ENCODE results near the gene RCL1. TPM values are rescaled to one million over a fixed set of nuclear protein-coding genes. Genes with fewer than 3 reads are reported as not detected.

RCL1 gene
- total and polyA plus RNA-seq, 2 donors: 19.6 to 24.0 TPM

- no peak for DNase-seq (ENCODE audit: low read depth in 6 of 9, low spot score in 9 of 9)
- WGBS: 97% methylated on average over 4 of the region's 4 CpGs
- peaks cover 3 to 17% of the 10 kb centered on the region in 2 donors for H3K36me3 ChIP-seq (ENCODE audit: control insufficient read depth in 2 of 2, insufficient read depth in 2 of 2, low read length in 1 of 2)
- H3K27ac ChIP-seq (ENCODE audit: low read depth in 1 of 2, low read length in 1 of 2): no peak overlapping the region
- no peak overlapping the region for H3K4me3 ChIP-seq (ENCODE audit: low read length in 2 of 2)
- H3K27me3 ChIP-seq (ENCODE audit: control insufficient read depth in 2 of 2, insufficient read depth in 1 of 2, low read length in 1 of 2): no peaks in the 10 kb centered on the region
- H3K9me3 ChIP-seq (ENCODE audit: control insufficient read depth in 2 of 2, insufficient read depth in 1 of 2, low read length in 1 of 2): no peaks in the 10 kb centered on the region
- H3K4me1 ChIP-seq (ENCODE audit: control insufficient read depth in 2 of 2, insufficient read depth in 2 of 2, low read length in 2 of 2): peaks cover 0 to 2% of the 10 kb centered on the region in 2 donors
Observed at GRCh38 chr9:4840018-4840417, 47.3 kb downstream of the RCL1 start.

DNA sequence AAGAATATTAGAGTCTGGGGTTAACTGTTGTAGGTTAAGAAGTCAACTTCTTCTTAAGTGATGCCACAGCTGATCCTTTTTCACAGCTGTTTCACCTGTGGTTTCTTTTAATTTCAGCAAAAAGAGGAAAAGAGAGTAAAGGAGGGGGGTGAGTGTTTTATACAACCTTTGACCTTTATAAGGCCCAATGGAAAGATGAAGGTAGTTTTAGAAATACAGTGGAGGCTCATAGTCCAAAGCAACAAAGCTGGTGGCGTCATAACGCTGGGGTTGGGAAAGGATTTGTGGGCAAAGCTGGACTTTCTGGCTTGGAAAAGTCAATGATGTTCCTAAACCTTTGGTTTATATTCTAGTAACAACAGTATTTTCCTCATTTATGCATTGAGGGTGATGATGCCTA is 49.5 kb downstream of the RCL1 start:
- Histone ChIP-seq H3K36me3 (ENCODE audit: control insufficient read depth in 2 of 2, insufficient read depth in 2 of 2, low read length in 1 of 2) (peaks cover 4 to 17% of the 10 kb centered on the region in 2 donors), H3K4me3 (ENCODE audit: low read length in 2 of 2) (no peak overlapping the region), H3K4me1 (ENCODE audit: control insufficient read depth in 2 of 2, insufficient read depth in 2 of 2, low read length in 2 of 2) (peaks cover 0 to 2% of the 10 kb centered on the region in 2 donors), H3K27ac (ENCODE audit: low read depth in 1 of 2, low read length in 1 of 2) (no peak overlapping the region), H3K9me3 (ENCODE audit: control insufficient read depth in 2 of 2, insufficient read depth in 1 of 2, low read length in 1 of 2) (no peaks in the 10 kb centered on the region), H3K27me3 (ENCODE audit: control insufficient read depth in 2 of 2, insufficient read depth in 1 of 2, low read length in 1 of 2) (no peaks in the 10 kb centered on the region)
- no peak for DNase-seq (ENCODE audit: low read depth in 6 of 9, low spot score in 9 of 9)
- 98% methylated on average over 2 of the region's 2 CpGs for WGBS

DNA sequence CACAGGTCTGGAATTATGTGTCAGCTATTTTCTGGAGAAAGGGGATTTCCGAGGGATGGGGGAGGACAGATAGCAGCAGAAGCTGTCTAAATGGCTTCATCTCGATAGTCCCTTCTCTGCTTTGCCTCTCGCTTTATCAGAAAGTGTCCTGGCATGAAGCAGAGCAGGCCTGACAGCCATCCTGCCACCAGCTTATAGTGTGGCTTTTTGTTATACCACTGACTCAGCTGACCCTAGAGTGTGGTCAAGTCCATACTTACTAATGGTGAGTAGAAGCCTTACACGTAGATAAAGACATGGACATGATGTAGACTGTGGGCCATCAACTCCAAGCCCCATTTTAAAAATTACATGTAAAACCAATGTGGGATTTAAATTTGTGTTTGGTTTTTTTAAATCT is 50.0 kb downstream of the RCL1 start:
- Histone ChIP-seq H3K4me1 (ENCODE audit: control insufficient read depth in 2 of 2, insufficient read depth in 2 of 2, low read length in 2 of 2) (peaks cover 0 to 2% of the 10 kb centered on the region in 2 donors), H3K9me3 (ENCODE audit: control insufficient read depth in 2 of 2, insufficient read depth in 1 of 2, low read length in 1 of 2) (no peaks in the 10 kb centered on the region), H3K27me3 (ENCODE audit: control insufficient read depth in 2 of 2, insufficient read depth in 1 of 2, low read length in 1 of 2) (no peaks in the 10 kb centered on the region), H3K36me3 (ENCODE audit: control insufficient read depth in 2 of 2, insufficient read depth in 2 of 2, low read length in 1 of 2) (peaks cover 4 to 17% of the 10 kb centered on the region in 2 donors), H3K27ac (ENCODE audit: low read depth in 1 of 2, low read length in 1 of 2) (no peak overlapping the region), H3K4me3 (ENCODE audit: low read length in 2 of 2) (no peak overlapping the region)
- DNase-seq (ENCODE audit: low read depth in 6 of 9, low spot score in 9 of 9): no peak
- WGBS: 98% methylated on average over 4 of the region's 4 CpGs

DNA sequence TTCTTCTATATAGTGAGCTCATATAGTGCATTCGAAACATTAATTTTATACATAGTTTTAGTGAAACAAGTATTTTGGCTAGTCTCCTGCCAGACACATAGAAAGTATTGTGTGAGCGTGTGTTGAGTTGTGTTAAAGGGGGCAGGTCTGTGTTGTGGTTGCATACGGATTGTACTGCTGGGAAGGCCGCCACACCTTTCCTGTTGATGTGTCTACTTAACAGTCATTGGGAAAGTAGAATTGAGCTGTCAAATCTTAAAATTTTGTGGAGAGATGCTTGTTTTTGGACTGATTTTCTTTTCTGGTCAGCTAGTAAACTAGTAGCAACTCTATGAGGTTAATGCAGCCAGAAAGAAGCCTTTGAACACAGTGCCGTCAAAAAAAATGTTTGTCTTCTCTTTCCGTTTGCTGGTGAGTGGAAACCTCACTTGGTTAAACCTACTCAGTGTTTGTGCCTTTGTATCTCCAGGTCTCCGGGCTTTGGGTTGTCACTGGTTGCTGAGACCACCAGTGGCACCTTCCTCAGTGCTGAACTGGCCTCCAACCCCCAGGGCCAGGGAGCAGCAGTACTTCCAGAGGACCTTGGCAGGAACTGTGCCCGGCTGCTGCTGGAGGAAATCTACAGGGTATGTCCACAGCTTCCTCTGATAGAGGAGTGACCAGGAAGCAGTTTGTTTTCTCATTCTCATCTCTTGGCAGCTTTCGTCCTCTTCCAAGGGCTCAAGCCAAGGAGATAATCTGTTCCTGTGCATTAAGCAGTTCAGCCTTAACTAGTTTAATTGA is 51.5 kb downstream of the RCL1 start:
- no peak overlapping the region for H3K4me3 ChIP-seq (ENCODE audit: low read length in 2 of 2)
- H3K27ac ChIP-seq (ENCODE audit: low read depth in 1 of 2, low read length in 1 of 2): no peak overlapping the region
- H3K27me3 ChIP-seq (ENCODE audit: control insufficient read depth in 2 of 2, insufficient read depth in 1 of 2, low read length in 1 of 2): no peaks in the 10 kb centered on the region
- peaks cover 4 to 20% of the 10 kb centered on the region in 2 donors for H3K36me3 ChIP-seq (ENCODE audit: control insufficient read depth in 2 of 2, insufficient read depth in 2 of 2, low read length in 1 of 2)
- 96% methylated on average over 9 of the region's 9 CpGs for WGBS
- H3K4me1 ChIP-seq (ENCODE audit: control insufficient read depth in 2 of 2, insufficient read depth in 2 of 2, low read length in 2 of 2): peaks cover 0 to 2% of the 10 kb centered on the region in 2 donors
- H3K9me3 ChIP-seq (ENCODE audit: control insufficient read depth in 2 of 2, insufficient read depth in 1 of 2, low read length in 1 of 2): no peaks in the 10 kb centered on the region
- no peak for DNase-seq (ENCODE audit: low read depth in 6 of 9, low spot score in 9 of 9)

- 95% methylated on average over 5 of the region's 5 CpGs for WGBS
- Histone ChIP-seq H3K9me3 (ENCODE audit: control insufficient read depth in 2 of 2, insufficient read depth in 1 of 2, low read length in 1 of 2) (no peaks in the 10 kb centered on the region), H3K4me1 (ENCODE audit: control insufficient read depth in 2 of 2, insufficient read depth in 2 of 2, low read length in 2 of 2) (no peaks in the 10 kb centered on the region), H3K27me3 (ENCODE audit: control insufficient read depth in 2 of 2, insufficient read depth in 1 of 2, low read length in 1 of 2) (no peaks in the 10 kb centered on the region), H3K27ac (ENCODE audit: low read depth in 1 of 2, low read length in 1 of 2) (no peak overlapping the region), H3K4me3 (ENCODE audit: low read length in 2 of 2) (no peak overlapping the region), H3K36me3 (ENCODE audit: control insufficient read depth in 2 of 2, insufficient read depth in 2 of 2, low read length in 1 of 2) (peaks cover 4 to 37% of the 10 kb centered on the region in 2 donors)
- no peak for DNase-seq (ENCODE audit: low read depth in 6 of 9, low spot score in 9 of 9)
Observed at GRCh38 chr9:4849369-4849768, 56.6 kb downstream of the RCL1 start.

DNA sequence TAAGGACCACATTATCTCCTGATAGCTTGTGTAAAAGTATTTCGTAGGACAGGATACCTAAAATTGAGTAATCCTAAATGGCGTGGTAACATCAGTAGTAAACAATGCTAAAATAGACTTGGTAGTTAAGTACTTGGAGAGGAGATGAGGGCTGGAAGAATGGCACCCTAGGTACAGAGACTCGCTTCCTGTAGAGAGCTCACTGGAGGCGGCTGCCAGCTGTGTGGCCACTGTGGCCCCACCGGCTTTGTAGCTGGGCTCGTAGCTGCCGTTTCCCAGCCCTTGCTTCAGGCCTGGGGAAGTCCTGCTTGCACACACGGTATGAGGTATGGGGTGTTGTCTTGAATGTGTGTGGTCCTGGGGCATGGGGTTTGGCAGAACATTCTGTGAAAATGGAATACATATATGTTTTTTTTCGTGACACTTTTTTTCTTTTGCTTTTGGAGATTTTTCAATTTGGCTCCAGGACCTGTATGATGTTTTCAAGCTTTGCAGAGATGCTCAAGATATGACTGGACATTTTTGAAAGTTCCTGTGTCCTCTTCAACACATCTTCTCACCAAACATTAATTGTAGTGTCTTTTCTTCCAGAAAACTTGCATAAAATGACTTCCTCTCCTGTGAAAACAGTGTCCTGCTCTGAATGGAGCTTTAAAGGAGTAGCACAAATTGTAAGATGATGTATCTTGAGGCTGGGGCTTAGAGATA is 58.0 kb downstream of the RCL1 start:
- Histone ChIP-seq H3K27ac (ENCODE audit: low read depth in 1 of 2, low read length in 1 of 2) (no peak overlapping the region), H3K27me3 (ENCODE audit: control insufficient read depth in 2 of 2, insufficient read depth in 1 of 2, low read length in 1 of 2) (no peaks in the 10 kb centered on the region), H3K4me1 (ENCODE audit: control insufficient read depth in 2 of 2, insufficient read depth in 2 of 2, low read length in 2 of 2) (no peaks in the 10 kb centered on the region), H3K4me3 (ENCODE audit: low read length in 2 of 2) (no peak overlapping the region), H3K36me3 (ENCODE audit: control insufficient read depth in 2 of 2, insufficient read depth in 2 of 2, low read length in 1 of 2) (peaks cover 0 to 26% of the 10 kb centered on the region in 2 donors), H3K9me3 (ENCODE audit: control insufficient read depth in 2 of 2, insufficient read depth in 1 of 2, low read length in 1 of 2) (no peaks in the 10 kb centered on the region)
- DNase-seq (ENCODE audit: low read depth in 6 of 9, low spot score in 9 of 9): no peak
- 92% methylated on average over 9 of the region's 9 CpGs for WGBS

- no peak overlapping the region for H3K4me3 ChIP-seq (ENCODE audit: low read length in 2 of 2)
- H3K27ac ChIP-seq (ENCODE audit: low read depth in 1 of 2, low read length in 1 of 2): no peak overlapping the region
- 99% methylated on average over 6 of the region's 6 CpGs for WGBS
- DNase-seq (ENCODE audit: low read depth in 6 of 9, low spot score in 9 of 9): no peak
- H3K36me3 ChIP-seq (ENCODE audit: control insufficient read depth in 2 of 2, insufficient read depth in 2 of 2, low read length in 1 of 2): peaks cover 3 to 26% of the 10 kb centered on the region in 2 donors
- H3K9me3 ChIP-seq (ENCODE audit: control insufficient read depth in 2 of 2, insufficient read depth in 1 of 2, low read length in 1 of 2): peaks cover 0 to 2% of the 10 kb centered on the region in 2 donors
- no peaks in the 10 kb centered on the region for H3K4me1 ChIP-seq (ENCODE audit: control insufficient read depth in 2 of 2, insufficient read depth in 2 of 2, low read length in 2 of 2)
- no peaks in the 10 kb centered on the region for H3K27me3 ChIP-seq (ENCODE audit: control insufficient read depth in 2 of 2, insufficient read depth in 1 of 2, low read length in 1 of 2)
Observed at GRCh38 chr9:4852419-4852818, 59.7 kb downstream of the RCL1 start.

DNA sequence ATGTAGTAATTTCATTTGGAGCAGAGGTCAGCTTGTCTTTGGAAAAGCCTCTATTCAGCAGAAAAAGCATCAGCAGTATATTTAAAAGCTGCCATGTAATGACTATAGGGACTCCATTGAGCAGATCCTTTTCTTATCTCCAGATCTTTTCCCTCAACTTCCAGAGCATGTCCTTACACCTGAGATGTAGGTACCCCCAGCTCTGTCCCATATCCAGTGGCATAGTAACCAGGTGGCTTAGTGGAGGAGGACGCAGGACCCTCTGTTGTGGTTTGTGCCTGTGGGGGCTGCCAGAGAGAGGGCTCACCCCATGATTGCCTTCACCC is 61.5 kb downstream of the RCL1 start:
- H3K9me3 ChIP-seq (ENCODE audit: control insufficient read depth in 2 of 2, insufficient read depth in 1 of 2, low read length in 1 of 2): peaks cover 0 to 2% of the 10 kb centered on the region in 2 donors
- no peaks in the 10 kb centered on the region for H3K4me1 ChIP-seq (ENCODE audit: control insufficient read depth in 2 of 2, insufficient read depth in 2 of 2, low read length in 2 of 2)
- H3K27ac ChIP-seq (ENCODE audit: low read depth in 1 of 2, low read length in 1 of 2): no peak overlapping the region
- peaks cover 3 to 23% of the 10 kb centered on the region in 2 donors for H3K36me3 ChIP-seq (ENCODE audit: control insufficient read depth in 2 of 2, insufficient read depth in 2 of 2, low read length in 1 of 2)
- H3K4me3 ChIP-seq (ENCODE audit: low read length in 2 of 2): no peak overlapping the region
- DNase-seq (ENCODE audit: low read depth in 6 of 9, low spot score in 9 of 9): no peak
- WGBS: 93% methylated on average over 1 of the region's 1 CpG
- no peaks in the 10 kb centered on the region for H3K27me3 ChIP-seq (ENCODE audit: control insufficient read depth in 2 of 2, insufficient read depth in 1 of 2, low read length in 1 of 2)

DNA sequence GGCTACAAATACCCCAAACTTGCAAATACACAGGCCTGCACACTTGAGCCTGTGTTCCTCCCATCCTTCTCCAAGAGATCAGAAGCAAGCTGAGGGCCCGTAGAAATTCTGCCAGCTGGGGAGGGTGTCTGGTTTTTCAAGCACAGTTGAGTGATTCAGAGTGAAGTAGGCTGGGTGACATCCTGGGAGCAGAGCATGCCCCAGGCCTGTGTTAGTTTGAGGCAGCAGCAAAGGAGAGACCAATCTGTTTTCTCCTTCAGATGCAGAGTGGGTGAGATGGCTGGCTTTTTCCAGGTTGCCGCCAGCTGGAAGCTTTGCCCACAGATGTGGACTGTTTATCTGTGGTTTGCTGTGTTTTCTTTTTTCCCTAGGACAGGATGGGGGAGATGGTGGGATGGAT is 63.1 kb downstream of the RCL1 start:
- Histone ChIP-seq H3K27me3 (ENCODE audit: control insufficient read depth in 2 of 2, insufficient read depth in 1 of 2, low read length in 1 of 2) (no peaks in the 10 kb centered on the region), H3K27ac (ENCODE audit: low read depth in 1 of 2, low read length in 1 of 2) (no peak overlapping the region), H3K9me3 (ENCODE audit: control insufficient read depth in 2 of 2, insufficient read depth in 1 of 2, low read length in 1 of 2) (peaks cover 0 to 2% of the 10 kb centered on the region in 2 donors), H3K36me3 (ENCODE audit: control insufficient read depth in 2 of 2, insufficient read depth in 2 of 2, low read length in 1 of 2) (peaks cover 3 to 20% of the 10 kb centered on the region in 2 donors), H3K4me3 (ENCODE audit: low read length in 2 of 2) (no peak overlapping the region), H3K4me1 (ENCODE audit: control insufficient read depth in 2 of 2, insufficient read depth in 2 of 2, low read length in 2 of 2) (no peaks in the 10 kb centered on the region)
- no peak for DNase-seq (ENCODE audit: low read depth in 6 of 9, low spot score in 9 of 9)
- 97% methylated on average over 2 of the region's 2 CpGs for WGBS

Measured in thymus (tissue), 11 donors.